Stomach smooth muscle (tissue), 2 donors: ENCODE results near the gene TRPC4AP.

Experiments used
- H3K27ac ChIP-seq: one replicate; pipeline ENCODE4 v1.7.0; 2013; ENCODE audit warnings: mild to moderate bottlenecking, low read length, inconsistent platforms
- H3K27me3 ChIP-seq, 2 donors: one replicate each; pipeline ENCODE4 v1.7.0; 2013; ENCODE audit warnings: low read length in 2 of 2; ENCODE audit not compliant: insufficient read depth in 2 of 2, control insufficient read depth in 1 of 2
- H3K36me3 ChIP-seq, 2 donors: one replicate each; pipeline ENCODE4 v1.7.0; 2013; ENCODE audit warnings: low read length in 2 of 2; ENCODE audit not compliant: control insufficient read depth in 2 of 2, insufficient read depth in 2 of 2
- H3K4me1 ChIP-seq: one replicate; pipeline ENCODE4 v1.7.0; 2013; ENCODE audit warnings: low read length; ENCODE audit not compliant: control insufficient read depth, insufficient read depth
- H3K4me3 ChIP-seq, 2 donors: one replicate each; pipeline ENCODE4 v1.7.0; 2013; ENCODE audit warnings: low read length in 2 of 2
- H3K9ac ChIP-seq, 2 donors: one replicate each; pipeline ENCODE4 v1.7.0; 2013; ENCODE audit warnings: low read length in 2 of 2, mild to moderate bottlenecking in 1 of 2
- H3K9me3 ChIP-seq, 2 donors: one replicate each; pipeline ENCODE4 v1.7.0; 2013; ENCODE audit warnings: low read length in 2 of 2; ENCODE audit not compliant: control insufficient read depth in 2 of 2
- donor health status: healthy.
- donor health status: Pancreatic carcinoma.

TRPC4AP gene

DNA sequence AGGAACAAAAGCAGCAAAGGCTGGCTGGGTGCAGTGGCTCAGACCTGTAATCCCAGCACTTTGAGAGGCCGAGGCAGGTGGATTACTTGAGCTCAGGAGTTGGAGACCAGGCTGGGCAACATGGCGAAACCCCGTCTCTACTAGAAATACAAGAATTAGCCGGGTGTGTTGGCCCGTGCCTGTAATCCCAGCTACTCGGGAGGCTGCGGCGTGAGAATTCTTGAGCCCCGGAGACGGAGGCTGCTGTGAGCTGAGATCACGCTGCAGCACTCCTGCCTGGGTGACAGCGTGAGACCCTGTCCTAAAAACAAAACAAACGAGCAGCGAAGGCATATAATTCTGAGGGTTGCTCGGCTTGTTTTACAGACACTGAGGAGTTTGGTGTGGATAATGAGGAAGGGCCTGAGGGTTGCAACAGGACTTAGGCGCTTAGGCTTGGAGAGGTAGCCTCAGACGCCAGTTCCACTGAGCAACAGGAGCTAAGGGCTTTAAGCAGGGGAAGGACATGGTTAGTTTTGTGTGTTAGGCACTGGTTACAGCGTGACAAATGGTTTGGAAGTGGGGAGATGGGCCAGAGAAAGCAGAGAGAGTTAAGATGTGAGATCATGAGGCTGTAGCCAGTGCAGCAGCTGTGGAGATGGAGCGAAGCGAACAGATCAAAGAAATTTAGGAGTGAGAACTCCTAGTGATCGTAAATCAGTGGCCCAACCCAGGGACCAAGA lies 135.7 kb downstream of the TRPC4AP start:
- Histone ChIP-seq H3K27me3 (no peaks in the 10 kb centered on the region), H3K27ac (no peak overlapping the region), H3K36me3 (no peaks in the 10 kb centered on the region), H3K4me3 (no peak overlapping the region), H3K9me3 (no peaks in the 10 kb centered on the region), H3K4me1 (peaks cover 15% of the 10 kb centered on the region), H3K9ac (no peak overlapping the region)

- Histone ChIP-seq H3K9ac (peak overlapping the region; percentile 95 to 98), H3K4me3 (peak overlapping the region; percentile 94), H3K36me3 (no peaks in the 10 kb centered on the region), H3K4me1 (peaks cover 15% of the 10 kb centered on the region), H3K27me3 (no peaks in the 10 kb centered on the region), H3K27ac (peak overlapping the region; percentile 94), H3K9me3 (no peaks in the 10 kb centered on the region)
Measured at GRCh38 chr20:34956041-34956458, 136.6 kb downstream of the TRPC4AP start.

DNA sequence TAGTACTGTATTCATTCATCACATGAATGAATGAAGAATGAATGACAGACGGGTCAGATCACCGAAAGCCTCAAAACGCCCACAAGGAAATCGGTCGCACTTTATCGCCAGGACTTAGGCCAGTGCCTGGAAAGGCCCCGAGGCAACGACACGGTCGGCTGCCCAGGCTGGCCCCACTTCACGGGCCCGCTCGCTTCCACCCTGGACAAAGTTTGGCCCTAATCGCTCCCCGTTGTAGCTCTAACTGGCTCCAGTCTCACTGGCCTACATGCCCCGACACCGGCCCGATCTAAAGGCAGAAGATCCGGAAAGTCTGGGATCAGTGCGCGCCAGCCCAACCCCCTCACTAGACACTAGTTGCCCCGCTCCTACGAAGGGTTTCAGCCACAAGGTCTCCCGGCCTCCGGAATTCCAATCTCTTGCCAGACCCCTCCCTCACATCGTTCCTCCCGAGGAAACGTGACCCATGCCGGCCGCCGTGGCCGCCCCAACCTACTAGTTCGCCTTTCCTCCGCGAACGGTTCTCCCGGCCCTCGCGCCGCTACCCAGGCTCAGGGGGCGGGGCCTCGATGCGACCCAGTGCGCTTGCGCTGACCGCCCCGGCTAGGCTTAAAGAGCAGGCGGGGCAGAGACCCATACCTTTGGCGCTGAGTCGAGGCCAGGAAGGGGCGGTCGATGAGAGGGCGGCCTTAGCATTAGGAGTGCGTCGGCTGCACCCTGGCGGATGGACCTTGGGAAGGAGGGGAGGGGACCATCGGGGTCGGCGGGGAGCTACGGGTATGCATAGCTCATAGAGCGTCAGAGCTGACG lies 137.2 kb downstream of the TRPC4AP start, which contains the start of the genes GSS and MYH7B:
TSS of gene GSS (minus strand) at position 576 of the 810 bp plus-strand sequence. CDS start 3,954 bp downstream, outside the sequence.
TSS of gene MYH7B (plus strand) at position 638 of the 810 bp plus-strand sequence. CDS start 22,138 bp downstream, outside the sequence.
- Histone ChIP-seq H3K9ac (peak within 1 kb of the TSS; percentile 95 to 98), H3K36me3 (no peaks in the 10 kb centered on the region), H3K4me3 (peak within 1 kb of the TSS; percentile 94), H3K27ac (peak within 1 kb of the TSS; percentile 94), H3K27me3 (no peaks in the 10 kb centered on the region), H3K9me3 (no peaks in the 10 kb centered on the region), H3K4me1 (peaks cover 15% of the 10 kb centered on the region)

- Histone ChIP-seq H3K4me3 (peak overlapping the region; percentile 94), H3K36me3 (peaks cover 0 to 4% of the 10 kb centered on the region in 2 donors), H3K9me3 (no peaks in the 10 kb centered on the region), H3K4me1 (peaks cover 15% of the 10 kb centered on the region), H3K27ac (peak overlapping the region; percentile 94), H3K9ac (peak overlapping the region; percentile 95 to 98), H3K27me3 (no peaks in the 10 kb centered on the region)
Measured at GRCh38 chr20:34954904-34955230, 137.7 kb downstream of the TRPC4AP start.

- H3K9ac ChIP-seq, result no peak overlapping the region
- H3K9me3 ChIP-seq, result no peaks in the 10 kb centered on the region
- no peak overlapping the region for H3K4me3 ChIP-seq
- H3K36me3 ChIP-seq, result peaks cover 0 to 4% of the 10 kb centered on the region in 2 donors
- peaks cover 15% of the 10 kb centered on the region for H3K4me1 ChIP-seq
- H3K27ac ChIP-seq, result no peak overlapping the region
- H3K27me3 ChIP-seq, result no peaks in the 10 kb centered on the region
Measured at GRCh38 chr20:34953960-34954359, 138.6 kb downstream of the TRPC4AP start.

DNA sequence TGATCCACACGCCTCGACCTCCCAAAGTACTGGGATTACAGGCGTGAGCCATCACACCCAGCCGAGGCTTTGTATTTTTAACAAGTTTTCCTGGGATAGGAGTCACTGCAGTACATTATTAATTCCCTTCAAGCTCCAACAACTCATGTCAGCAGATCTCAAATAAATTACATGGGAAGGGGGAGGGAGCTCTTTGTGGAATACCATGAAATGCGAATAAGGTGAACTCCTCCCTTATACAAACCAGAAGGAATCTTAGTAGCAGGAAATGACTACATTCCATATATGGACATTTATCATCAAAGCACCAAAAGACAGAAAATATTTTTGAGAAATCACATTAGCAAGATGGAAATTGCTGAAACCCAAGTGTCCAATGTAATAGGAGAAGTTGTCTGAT lies 139.9 kb downstream of the TRPC4AP start:
- H3K4me3 ChIP-seq, result no peak overlapping the region
- H3K9me3 ChIP-seq, result no peaks in the 10 kb centered on the region
- H3K9ac ChIP-seq, result no peak overlapping the region
- peaks cover 2 to 4% of the 10 kb centered on the region in 2 donors for H3K36me3 ChIP-seq
- no peak overlapping the region for H3K27ac ChIP-seq
- no peaks in the 10 kb centered on the region for H3K27me3 ChIP-seq
- H3K4me1 ChIP-seq, result peaks cover 15% of the 10 kb centered on the region
